K562 (cell line): ENCODE data around the gene ZBTB18. TPM values are rescaled to one million over a fixed set of nuclear protein-coding genes. Genes with fewer than 3 reads are reported as not detected.

ENCODE experiments used
- ATAC-seq: fragments of 200-7000 bp; cut with Tn5 transposase; 3 replicates; pipeline ENCODE4 v1.9.1; 2020; ENCODE audit warnings: moderate library complexity
- BruUV-seq: library from RNA; stranded (reverse); fragments of 400-500 nt; replicated peaks from 2 replicates; lab custom pipeline; 2021; lab: Mats Ljungman, UMichigan
- CTCF ChIA-PET: fragments of 300-600 bp; formaldehyde crosslinking; extraction: SDS; loops from one replicate; lab custom pipeline; 2021; ENCODE audit warnings: low intra/inter-chr PET ratio; lab: Yijun Ruan, JAX
- POLR2A ChIA-PET: fragments of 300-600, 350-650 bp; sonication (Branson Sonifier 250); formaldehyde crosslinking; extraction: SDS; loops from one replicate; lab custom pipeline; 2021; ENCODE audit warnings: antibody characterized with exemption, inconsistent platforms; lab: Yijun Ruan, JAX
- DNase-seq, 4 experiments: peaks; one replicate each; pipeline versions ENCODE4 v3.0.0 to v3.0.0-alpha.2; 2011 to 2018; ENCODE audit warnings: low spot score in 3 of 4, mixed read lengths in 3 of 4; ENCODE audit errors: extremely low read depth in 1 of 4
- FAIRE-seq: peaks from 2 replicates; lab custom pipeline; 2011; peaks lifted over from hg19 to GRCh38; lab: Jason Lieb, UNC
- H2AFZ ChIP-seq: 2 replicates; pipeline ENCODE4 v1.6.0; 2011; ENCODE audit warnings: low read depth, low read length, control low read depth, inconsistent platforms
- H3K27ac ChIP-seq: fragments of 200-600 bp; 3 replicates; pipeline ENCODE4 v1.8.0; 2011; ENCODE audit warnings: low read depth, mild to moderate bottlenecking, control low read depth, inconsistent platforms, low read length, moderate library complexity, mixed read lengths; ENCODE audit errors: extremely low read depth
- H3K27me3 ChIP-seq, 2 experiments: fragments of 300-600 bp in 1 of 2; 2 replicates in 1 of 2; 3 replicates in 1 of 2; pipeline versions ENCODE4 v1.6.0 to v1.8.0; 2011; ENCODE audit warnings: inconsistent platforms in 2 of 2, low read length in 2 of 2, mild to moderate bottlenecking in 1 of 2, mixed read lengths in 1 of 2, moderate library complexity in 1 of 2; ENCODE audit not compliant: control insufficient read depth in 2 of 2, insufficient read depth in 2 of 2
- H3K36me3 ChIP-seq: fragments of 300-600 bp; 3 replicates; pipeline ENCODE4 v1.8.0; 2011; ENCODE audit warnings: mild to moderate bottlenecking, low read length, inconsistent platforms; ENCODE audit not compliant: control insufficient read depth, insufficient read depth
- H3K4me1 ChIP-seq, 2 experiments: fragments of 200-600 bp in 1 of 2; replicated peaks in 1 of 2; 2 replicates in 1 of 2; 3 replicates in 1 of 2; pipeline versions ENCODE4 v1.5.1 to v1.8.0; 2011; ENCODE audit warnings: inconsistent platforms in 2 of 2, low read length in 2 of 2, mild to moderate bottlenecking in 1 of 2, mixed read lengths in 1 of 2, moderate library complexity in 1 of 2; ENCODE audit not compliant: control insufficient read depth in 2 of 2, insufficient read depth in 2 of 2
- H3K4me2 ChIP-seq: 2 replicates; pipeline ENCODE4 v1.6.1; 2011; ENCODE audit warnings: low read length, control low read depth, inconsistent platforms, mixed read lengths; ENCODE audit not compliant: insufficient read depth
- H3K4me3 ChIP-seq: fragments of 200-600 bp; sonication (generic), shearing (Covaris generic); 2 replicates; pipeline ENCODE4 v1.5.1; 2016; ENCODE audit warnings: control low read depth, inconsistent platforms
- H3K79me2 ChIP-seq: fragments of 200-600 bp; 3 replicates; pipeline ENCODE4 v1.8.0; 2011; ENCODE audit warnings: low read length, inconsistent platforms; ENCODE audit not compliant: control insufficient read depth, insufficient read depth
- H3K9ac ChIP-seq, 2 experiments: 2 replicates each; pipeline versions ENCODE4 v1.6.0 to v1.6.1; 2011; ENCODE audit warnings: low read depth in 2 of 2, low read length in 2 of 2, control low read depth in 1 of 2, inconsistent platforms in 1 of 2, mild to moderate bottlenecking in 1 of 2, mixed read lengths in 1 of 2; ENCODE audit not compliant: insufficient read depth in 1 of 2
- H3K9me1 ChIP-seq: one replicate; pipeline ENCODE4 v1.6.0; 2011; ENCODE audit warnings: inconsistent platforms, mild to moderate bottlenecking, low read length, moderate library complexity; ENCODE audit not compliant: control insufficient read depth, insufficient read depth
- H3K9me3 ChIP-seq: replicated peaks from 2 replicates; pipeline ENCODE4 v1.5.1; 2011; ENCODE audit warnings: low read depth, low read length, inconsistent platforms; ENCODE audit not compliant: control insufficient read depth, insufficient read depth
- H4K20me1 ChIP-seq: replicated peaks from 2 replicates; pipeline ENCODE4 v1.6.1; 2011; ENCODE audit warnings: low read length, inconsistent platforms, mixed read lengths; ENCODE audit not compliant: control insufficient read depth, insufficient read depth
- BMI1 ChIP-seq: fragments of 150-350 bp; IDR thresholded peaks from 2 replicates; pipeline ENCODE4 v1.6.1; 2014; ENCODE audit warnings: low read length
- CBX2 ChIP-seq: fragments of 200-600 bp; sonication (generic); IDR thresholded peaks from one replicate; pipeline ENCODE4 v1.6.1; 2012; ENCODE audit warnings: mild to moderate bottlenecking, low read length, inconsistent platforms; ENCODE audit not compliant: insufficient read depth, poor library complexity, severe bottlenecking
- CBX8 ChIP-seq: fragments of 200-600 bp; sonication (generic); IDR thresholded peaks from 2 replicates; pipeline ENCODE4 v1.6.1; 2012; ENCODE audit warnings: borderline replicate concordance, mixed run types, low read depth, mild to moderate bottlenecking, moderate library complexity, mixed read lengths, low read length, control low read depth, inconsistent platforms; ENCODE audit not compliant: poor library complexity, severe bottlenecking; ENCODE audit errors: extremely low read depth
- CEBPG ChIP-seq, 3 experiments: fragments of 200-800 bp in 1 of 3; sonication (Bioruptor generic) in 1 of 3; sonication (generic) in 1 of 3; formaldehyde crosslinking in 1 of 3; IDR thresholded peaks in 2 of 3; conservative IDR thresholded peaks in 1 of 3; 2 replicates each; pipeline versions ENCODE4 v1.6.1 to v1.8.0; 2016 to 2022; ENCODE audit warnings: missing compliant biosample characterization in 2 of 3, missing genetic modification characterization in 2 of 3, mild to moderate bottlenecking in 1 of 3, missing genetic modification reagents in 1 of 3
- EZH2 ChIP-seq: IDR thresholded peaks from 2 replicates; pipeline ENCODE4 v1.6.1; 2012; ENCODE audit warnings: low read depth, mild to moderate bottlenecking, inconsistent platforms, low read length, borderline replicate concordance
- HSF4 ChIP-seq: fragments of 250-450 bp; sonication (Bioruptor Pico); IDR thresholded peaks from 2 replicates; pipeline ENCODE4 v2.1.2; 2022; ENCODE audit warnings: mild to moderate bottlenecking, moderate library complexity, borderline replicate concordance
- IRF2 ChIP-seq: sonication (generic); formaldehyde crosslinking; IDR thresholded peaks from 2 replicates; pipeline ENCODE4 v1.8.1; 2022; ENCODE audit warnings: mild to moderate bottlenecking, missing genetic modification reagents
- NR3C1 ChIP-seq: sonication (generic); formaldehyde crosslinking; IDR thresholded peaks from 2 replicates; pipeline ENCODE4 v1.8.1; 2022; ENCODE audit warnings: missing genetic modification reagents
- RFX7 ChIP-seq: fragments of 250-450 bp; sonication (Bioruptor Pico); IDR thresholded peaks from 2 replicates; pipeline ENCODE4 v1.5.1; 2021; ENCODE audit warnings: mild to moderate bottlenecking
- RNF2 ChIP-seq: sonication (generic); IDR thresholded peaks from 2 replicates; pipeline ENCODE4 v1.6.1; 2016
- SUPT5H ChIP-seq: fragments of 450-650 bp; IDR thresholded peaks from 2 replicates; pipeline ENCODE4 v1.6.1; 2016
- ZFP36 ChIP-seq: fragments of 150-350 bp; IDR thresholded peaks from 2 replicates; pipeline ENCODE4 v1.6.1; 2018; ENCODE audit warnings: low read length, low read depth; ENCODE audit not compliant: partially characterized antibody
- WGBS: fragments of 100-300 bp; shearing (Covaris generic); methylation state at CpG from one replicate; pipeline ENCODE4 v1.1.6; 2016; ENCODE audit warnings: low coverage, mixed read lengths; ENCODE audit not compliant: insufficient coverage; ENCODE audit errors: missing lambda C conversion rate; 5-methylcytosine and 5-hydroxymethylcytosine counted together
- in situ Hi-C: fragments of 300-500 bp; cut with MboI; formaldehyde crosslinking; loops from 4 replicates; pipeline ENCODE4 v1.15.0; 2018; ENCODE audit warnings: inconsistent platforms, mixed read lengths
- intact Hi-C: fragments of 100-400 bp; cut with micrococcal nuclease; formaldehyde crosslinking; loops from 2 replicates; pipeline ENCODE4 v1.14.2; 2022
- polyA plus RNA-seq, 8 experiments: library from polyadenylated mRNA; depleted of rRNA in 4 of 8; stranded (reverse) in 5 of 8; unstranded in 3 of 8; fragments of >200 nt; fragmentation: Nextera tagmentation in 2 of 8; fragmentation: Illumina TruSeq in 1 of 8; extraction: Ambion mirVana in 2 of 8; extraction: Trizol in 1 of 8; gene quantifications; 2 replicates each; pipeline versions ENCODE4 v1.2.1 to v1.2.3, GENCODE V29; 2011 to 2014; ENCODE audit warnings: inconsistent platforms in 1 of 8, missing spikeins in 1 of 8
- total RNA-seq, 7 experiments: library from RNA; depleted of rRNA in 6 of 7; stranded (reverse); fragments of >200 nt in 6 of 7; fragmentation: Illumina TruSeq in 2 of 7; extraction: Trizol in 2 of 7; gene quantifications; 2 replicates each; pipeline versions ENCODE4 v1.2.1 to v1.2.3, GENCODE V29; 2011 to 2021; ENCODE audit warnings: low replicate concordance in 1 of 7
- TF ChIP-seq, protein P1 (sequence below), 2 experiments: IDR thresholded peaks; 2 replicates each; pipeline ENCODE4 v1.6.1; 2012; ENCODE audit warnings: improper control_type of control experiment in 2 of 2, low read depth in 2 of 2, low read length in 2 of 2, borderline replicate concordance in 1 of 2
- TF ChIP-seq, protein P2 (sequence below): fragments of 450-650 bp; IDR thresholded peaks from 2 replicates; pipeline ENCODE4 v1.6.1; 2014; ENCODE audit warnings: low read depth, mild to moderate bottlenecking, moderate library complexity, borderline replicate concordance
- TF ChIP-seq, protein P3 (sequence below): fragments of 250-450 bp; sonication (Bioruptor Pico); IDR thresholded peaks from 2 replicates; pipeline ENCODE4 v1.9.0; 2021; ENCODE audit warnings: mild to moderate bottlenecking

ZBTB18 gene
- total and polyA plus RNA-seq, 9 of the 15 experiments (the other 6 are each of a cell fraction or from before 2014, with no cell fraction given): 0.13 to 2.6 (median 1.6) TPM

DNA sequence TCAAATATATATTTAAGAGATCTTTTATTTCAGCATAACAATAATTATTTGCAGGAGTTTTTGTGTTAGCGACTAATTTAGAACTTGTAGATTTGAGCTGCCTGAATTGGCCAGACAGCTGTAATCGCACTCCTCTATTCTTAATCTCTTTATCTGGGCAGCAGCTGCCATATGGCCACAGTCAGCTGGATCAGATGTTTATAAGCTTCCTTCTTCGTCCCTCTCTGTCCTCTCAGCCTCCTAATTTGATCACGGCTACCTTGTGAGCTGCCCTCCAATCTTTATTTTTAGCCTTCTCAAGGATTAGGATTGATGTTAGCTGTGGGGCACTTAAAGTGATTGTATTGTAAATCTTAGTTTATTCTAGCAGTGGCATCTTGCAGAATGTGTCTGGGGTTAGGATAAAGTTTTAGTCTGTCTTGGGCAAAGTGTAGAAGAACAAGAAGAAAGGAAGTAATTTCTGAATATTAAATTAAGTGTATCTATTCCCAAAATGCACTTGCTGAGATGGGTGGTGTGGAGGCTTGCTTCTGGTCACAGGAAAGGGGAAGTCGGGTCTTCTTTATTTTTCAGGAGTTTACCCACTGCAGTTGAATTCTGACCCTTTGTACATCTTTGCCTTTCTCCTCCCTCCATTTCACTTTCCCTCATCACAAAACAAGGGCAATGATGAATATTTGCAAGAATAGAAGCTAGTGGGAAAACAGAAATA, 1.1 kb downstream of the ZBTB18 start (continued):
- TF ChIP-seq EZH2: 0 out of 2 replicates have a peak, but pooled peaks have one; percentile 21
- TF ChIP-seq NR3C1 (CRISPR knock-in tag): no peak
- no peak for TF ChIP-seq SUPT5H
- TF ChIP-seq HSF4 (CRISPR knock-in tag): no peak
- TF ChIP-seq BMI1: peak; percentile 30; the same call in 1 of the 2 replicates
- TF ChIP-seq RNF2: 0 out of 2 replicates have a peak, but pooled peaks have one; percentile 13
- peak; percentile 52 for TF ChIP-seq ZFP36

DNA sequence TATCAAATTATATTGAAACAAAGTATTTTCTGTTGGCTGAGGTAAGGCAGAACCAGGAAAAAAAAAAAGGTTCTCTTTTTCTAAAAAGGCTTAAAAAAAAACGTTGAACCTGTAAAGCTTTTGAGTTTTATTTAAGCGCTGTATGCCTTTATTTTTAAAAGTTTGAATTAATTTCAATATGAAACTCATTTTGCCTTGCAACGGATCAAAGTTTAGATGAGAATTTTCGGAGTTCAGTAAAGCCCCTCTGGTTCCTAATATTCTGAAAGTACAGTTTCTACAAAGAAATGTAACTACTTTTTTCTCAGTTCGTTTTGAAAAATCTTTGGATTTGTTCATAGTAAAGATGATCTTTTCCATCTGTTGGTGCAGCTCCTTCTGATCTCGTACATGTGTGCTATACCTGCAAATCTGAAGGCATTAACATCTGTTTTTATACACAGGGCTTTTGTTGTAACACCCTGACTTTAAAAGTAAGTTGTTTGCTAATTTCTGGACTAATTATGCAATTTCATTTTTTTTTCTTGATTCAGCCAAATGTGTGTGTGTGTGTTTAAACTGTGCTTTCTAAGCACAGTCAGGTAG, 1.7 kb downstream of the ZBTB18 start:
- ATAC-seq (no peak), DNase-seq (no peak), FAIRE-seq (no peak)
- ChIA-PET CTCF (no interaction called here), POLR2A (interaction anchor here (0.7 kb wide), 1 partner anchor 96 kb away, joined by 3 read pairs; no protein-coding TSS in a partner anchor)
- no peak overlapping the region for H3K4me2 ChIP-seq
- peaks cover 19 to 22% of the 10 kb centered on the region in 2 experiments for H3K27me3 ChIP-seq
- H3K9me3 ChIP-seq: no peaks in the 10 kb centered on the region
- peaks cover 3% of the 10 kb centered on the region for H3K9me1 ChIP-seq
- H2AFZ ChIP-seq: no peak overlapping the region
- H3K4me3 ChIP-seq: no peak overlapping the region
- peaks cover 7 to 12% of the 10 kb centered on the region in 2 experiments for H3K4me1 ChIP-seq
- H3K79me2 ChIP-seq: no peaks in the 10 kb centered on the region
- H4K20me1 ChIP-seq: peaks cover 15% of the 10 kb centered on the region; the same call in 1 of the 2 replicates
- H3K27ac ChIP-seq: no peak overlapping the region
- intact Hi-C loops (no loop called here), in situ Hi-C loops (no loop called here)
- H3K36me3 ChIP-seq: no peaks in the 10 kb centered on the region
- H3K9ac ChIP-seq: no peak overlapping the region
- 17% methylated on average over 6 of the region's 6 CpGs for WGBS
- BruUV-seq: no TSS peak
- TF ChIP-seq, protein P1, sequence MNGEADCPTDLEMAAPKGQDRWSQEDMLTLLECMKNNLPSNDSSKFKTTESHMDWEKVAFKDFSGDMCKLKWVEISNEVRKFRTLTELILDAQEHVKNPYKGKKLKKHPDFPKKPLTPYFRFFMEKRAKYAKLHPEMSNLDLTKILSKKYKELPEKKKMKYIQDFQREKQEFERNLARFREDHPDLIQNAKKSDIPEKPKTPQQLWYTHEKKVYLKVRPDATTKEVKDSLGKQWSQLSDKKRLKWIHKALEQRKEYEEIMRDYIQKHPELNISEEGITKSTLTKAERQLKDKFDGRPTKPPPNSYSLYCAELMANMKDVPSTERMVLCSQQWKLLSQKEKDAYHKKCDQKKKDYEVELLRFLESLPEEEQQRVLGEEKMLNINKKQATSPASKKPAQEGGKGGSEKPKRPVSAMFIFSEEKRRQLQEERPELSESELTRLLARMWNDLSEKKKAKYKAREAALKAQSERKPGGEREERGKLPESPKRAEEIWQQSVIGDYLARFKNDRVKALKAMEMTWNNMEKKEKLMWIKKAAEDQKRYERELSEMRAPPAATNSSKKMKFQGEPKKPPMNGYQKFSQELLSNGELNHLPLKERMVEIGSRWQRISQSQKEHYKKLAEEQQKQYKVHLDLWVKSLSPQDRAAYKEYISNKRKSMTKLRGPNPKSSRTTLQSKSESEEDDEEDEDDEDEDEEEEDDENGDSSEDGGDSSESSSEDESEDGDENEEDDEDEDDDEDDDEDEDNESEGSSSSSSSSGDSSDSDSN (IDR thresholded peaks at IDR 0.05; ENCODE audit: borderline replicate concordance in 1 of 2, low read depth in 2 of 2, low read length in 2 of 2): no peak
- TF ChIP-seq IRF2 (no peak), CBX8 (peak; percentile 98), CEBPG (CRISPR knock-in tag; IDR thresholded peaks at IDR 0.05) (no peak), CEBPG (tag; conservative IDR thresholded peaks at IDR 0.05 in 1 of 2, IDR thresholded peaks at IDR 0.05 in 1 of 2) (peak in 1 of 2 experiments; percentile 29; a peak in 1 of 4 replicates), CBX2 (peak; percentile 97), RFX7 (CRISPR knock-in tag) (no peak)
- TF ChIP-seq, protein P2, sequence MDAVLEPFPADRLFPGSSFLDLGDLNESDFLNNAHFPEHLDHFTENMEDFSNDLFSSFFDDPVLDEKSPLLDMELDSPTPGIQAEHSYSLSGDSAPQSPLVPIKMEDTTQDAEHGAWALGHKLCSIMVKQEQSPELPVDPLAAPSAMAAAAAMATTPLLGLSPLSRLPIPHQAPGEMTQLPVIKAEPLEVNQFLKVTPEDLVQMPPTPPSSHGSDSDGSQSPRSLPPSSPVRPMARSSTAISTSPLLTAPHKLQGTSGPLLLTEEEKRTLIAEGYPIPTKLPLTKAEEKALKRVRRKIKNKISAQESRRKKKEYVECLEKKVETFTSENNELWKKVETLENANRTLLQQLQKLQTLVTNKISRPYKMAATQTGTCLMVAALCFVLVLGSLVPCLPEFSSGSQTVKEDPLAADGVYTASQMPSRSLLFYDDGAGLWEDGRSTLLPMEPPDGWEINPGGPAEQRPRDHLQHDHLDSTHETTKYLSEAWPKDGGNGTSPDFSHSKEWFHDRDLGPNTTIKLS: no peak
- TF ChIP-seq, protein P3, sequence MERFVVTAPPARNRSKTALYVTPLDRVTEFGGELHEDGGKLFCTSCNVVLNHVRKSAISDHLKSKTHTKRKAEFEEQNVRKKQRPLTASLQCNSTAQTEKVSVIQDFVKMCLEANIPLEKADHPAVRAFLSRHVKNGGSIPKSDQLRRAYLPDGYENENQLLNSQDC: no peak
